ENCODE results near the gene SEMA4A.
A peak's percentile ranks its signal among the peaks of the same experiment; 100 is the strongest.
"Not testable (repeated sequence)": the region's sequence is repeated elsewhere in the genome, so short reads cannot be mapped to it uniquely, and the experiment has no call there.

Gene SEMA4A

DNA sequence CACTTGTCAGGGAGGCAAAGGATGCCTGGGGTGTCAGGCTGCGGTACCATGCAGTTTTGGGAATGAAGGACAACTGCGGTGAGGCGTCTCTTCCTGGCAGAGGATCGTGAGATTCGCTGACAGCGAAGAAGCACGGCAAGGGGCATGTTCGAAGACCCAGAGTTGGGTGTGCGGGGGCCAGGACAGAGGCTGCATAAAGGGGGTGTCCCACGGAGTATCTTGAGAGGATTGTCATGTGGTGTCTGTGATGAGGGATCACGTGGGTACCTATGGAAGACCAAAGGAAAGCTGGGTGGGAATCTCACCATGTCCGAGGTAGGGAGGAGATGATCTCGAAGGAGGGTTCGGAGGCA lies 40.9 kb downstream of the SEMA4A start:
- DNase-seq (ENCODE audit: low read depth): no peak

- DNase-seq (ENCODE audit: low read depth): no peak
These were observed 42.5 kb downstream of the SEMA4A start for GRCh38 chr1:156195853-156196252.

DNA sequence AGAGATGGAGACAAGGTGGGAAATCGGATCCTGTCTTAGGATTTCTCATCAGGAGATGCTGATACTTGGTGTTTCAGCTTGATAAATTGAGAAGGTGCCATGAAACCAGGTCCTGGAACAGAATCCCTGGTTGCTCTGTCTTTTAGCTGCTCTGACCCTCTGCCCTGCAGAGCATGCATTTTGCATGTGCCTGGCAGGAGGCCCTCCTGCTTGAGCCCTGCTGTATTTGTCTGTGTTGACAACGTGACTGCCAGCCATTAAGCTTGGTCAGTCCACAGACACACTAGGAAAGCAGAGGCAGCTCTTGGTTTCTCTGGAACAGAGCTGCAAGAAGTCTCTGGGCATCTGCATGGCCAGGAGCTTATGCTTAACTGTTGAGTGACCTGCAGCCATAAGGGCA lies 43.1 kb downstream of the SEMA4A start:
- DNase-seq (ENCODE audit: low read depth): no peak

DNA sequence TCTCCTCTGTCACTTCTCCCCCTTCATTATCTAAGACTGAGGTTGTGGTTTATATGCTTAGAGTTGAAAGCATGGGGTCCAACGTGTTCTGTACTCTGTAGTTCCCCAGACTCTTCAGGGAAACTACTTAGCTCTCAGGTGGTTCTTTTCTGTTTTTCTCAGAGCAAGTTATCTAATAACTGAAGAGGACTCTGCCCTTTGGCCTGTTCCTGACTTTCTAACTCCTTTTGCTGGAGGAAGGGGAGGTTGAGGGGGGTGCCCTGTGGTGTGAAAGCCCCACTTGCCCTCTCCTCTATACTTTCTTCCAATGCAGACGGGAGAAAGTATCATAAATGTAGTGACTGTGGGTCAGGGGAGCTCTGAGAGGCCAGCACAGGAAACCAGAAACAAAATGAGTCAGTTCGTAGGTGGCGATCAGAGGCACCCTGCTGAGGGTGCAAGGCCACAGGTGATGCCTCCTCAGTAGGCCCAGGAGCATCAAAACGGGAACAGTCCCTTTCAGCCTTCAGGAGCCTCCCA lies 45.5 kb downstream of the SEMA4A start:
- DNase-seq (ENCODE audit: low read depth): no peak

DNA sequence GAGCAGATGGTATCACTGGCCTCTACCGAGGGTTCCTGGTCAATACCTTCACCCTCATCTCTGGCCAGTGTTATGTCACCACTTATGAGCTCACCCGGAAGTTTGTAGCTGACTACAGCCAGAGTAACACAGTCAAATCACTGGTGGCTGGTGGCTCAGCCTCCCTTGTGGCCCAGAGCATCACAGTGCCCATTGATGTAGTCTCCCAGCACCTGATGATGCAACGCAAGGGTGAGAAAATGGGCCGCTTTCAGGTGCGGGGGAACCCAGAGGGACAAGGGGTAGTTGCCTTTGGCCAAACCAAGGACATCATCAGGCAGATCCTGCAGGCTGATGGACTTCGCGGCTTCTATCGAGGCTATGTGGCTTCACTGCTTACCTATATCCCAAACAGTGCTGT lies 46.7 kb downstream of the SEMA4A start:
- DNase-seq (ENCODE audit: low read depth): no peak

GRCh38 chr1:156203331-156203730 lies 49.9 kb downstream of the SEMA4A start:
- no peak for DNase-seq (ENCODE audit: low read depth)

GRCh38 chr1:156204686-156205085 lies 51.3 kb downstream of the SEMA4A start:
- DNase-seq (ENCODE audit: low read depth): no peak

DNA sequence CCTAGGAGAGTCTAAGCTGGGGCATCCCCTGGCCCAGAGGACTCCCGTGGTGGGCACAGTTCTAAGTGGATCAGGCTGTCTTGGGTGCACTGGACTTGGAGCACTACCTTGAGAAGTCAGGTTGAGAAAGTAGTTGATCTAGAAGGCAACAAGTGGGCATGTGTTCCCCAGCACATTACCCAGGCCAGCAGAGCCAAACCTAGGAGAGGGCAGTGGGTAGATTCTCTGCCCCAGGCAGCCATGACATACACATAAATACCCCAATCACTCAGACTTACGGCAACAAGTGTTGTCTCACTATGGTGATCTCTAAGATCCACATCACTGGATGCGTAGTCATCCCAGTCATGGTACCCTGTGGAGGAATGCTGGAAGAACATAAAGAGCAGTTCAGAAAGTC lies 57.9 kb downstream of the SEMA4A start:
- DNase-seq (ENCODE audit: low read depth): no peak

- no peak for DNase-seq (ENCODE audit: low read depth)
These were observed 58.7 kb downstream of the SEMA4A start for GRCh38 chr1:156212130-156212529.

DNA sequence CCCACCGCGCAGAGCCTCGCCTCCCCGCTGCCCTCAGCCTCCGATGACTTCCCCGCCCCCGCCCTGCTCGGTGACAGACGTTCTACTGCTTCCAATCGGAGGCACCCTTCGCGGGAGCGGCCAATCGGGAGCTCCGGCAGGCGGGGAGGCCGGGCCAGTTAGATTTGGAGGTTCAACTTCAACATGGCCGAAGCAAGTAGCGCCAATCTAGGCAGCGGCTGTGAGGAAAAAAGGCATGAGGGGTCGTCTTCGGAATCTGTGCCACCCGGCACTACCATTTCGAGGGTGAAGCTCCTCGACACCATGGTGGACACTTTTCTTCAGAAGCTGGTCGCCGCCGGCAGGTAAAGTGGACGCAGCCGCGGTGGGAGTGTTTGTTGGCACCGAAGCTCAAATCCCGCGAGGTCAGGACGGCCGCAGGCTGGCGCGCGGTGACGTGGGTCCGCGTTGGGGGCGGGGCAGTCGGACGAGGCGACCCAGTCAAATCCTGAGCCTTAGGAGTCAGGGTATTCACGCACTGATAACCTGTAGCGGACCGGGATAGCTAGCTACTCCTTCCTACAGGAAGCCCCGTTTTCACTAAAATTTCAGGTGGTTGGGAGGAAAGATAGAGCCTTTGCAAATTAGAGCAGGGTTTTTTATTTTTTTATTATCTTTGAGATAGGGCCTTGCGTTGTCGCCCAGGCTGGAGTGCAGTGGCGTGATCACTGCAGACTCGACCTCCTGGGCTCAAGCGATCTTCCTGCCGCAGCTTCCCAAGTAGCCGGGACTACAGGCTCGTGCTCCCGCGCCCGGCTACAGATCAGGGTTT lies 59.7 kb downstream of the SEMA4A start, which contains the start of gene PMF1:
TSS of gene PMF1 (plus strand) at position 175 of the 811 bp plus-strand sequence. CDS start at position 184, 9 bp downstream.
- DNase-seq (ENCODE audit: low read depth): peak; percentile 78

DNA sequence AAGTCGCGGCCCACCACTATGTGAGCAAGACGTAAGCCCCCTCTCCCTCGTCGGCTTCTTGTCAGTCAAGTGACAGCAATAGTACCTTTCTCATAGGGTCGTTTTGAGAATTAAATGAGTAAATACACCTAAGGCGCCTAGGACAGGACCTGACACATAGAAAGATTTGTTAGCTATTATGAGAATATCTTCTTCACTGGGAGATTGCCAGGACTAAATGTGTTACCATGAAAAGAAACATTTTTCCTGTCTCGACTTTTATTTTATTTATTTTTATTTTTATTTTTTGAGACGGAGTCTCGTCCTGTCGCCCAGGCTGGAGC lies 60.2 kb downstream of the SEMA4A start:
- DNase-seq (ENCODE audit: low read depth): no peak

- DNase-seq (ENCODE audit: low read depth): no peak
These were observed 60.8 kb downstream of the SEMA4A start for GRCh38 chr1:156214024-156214748.

DNA sequence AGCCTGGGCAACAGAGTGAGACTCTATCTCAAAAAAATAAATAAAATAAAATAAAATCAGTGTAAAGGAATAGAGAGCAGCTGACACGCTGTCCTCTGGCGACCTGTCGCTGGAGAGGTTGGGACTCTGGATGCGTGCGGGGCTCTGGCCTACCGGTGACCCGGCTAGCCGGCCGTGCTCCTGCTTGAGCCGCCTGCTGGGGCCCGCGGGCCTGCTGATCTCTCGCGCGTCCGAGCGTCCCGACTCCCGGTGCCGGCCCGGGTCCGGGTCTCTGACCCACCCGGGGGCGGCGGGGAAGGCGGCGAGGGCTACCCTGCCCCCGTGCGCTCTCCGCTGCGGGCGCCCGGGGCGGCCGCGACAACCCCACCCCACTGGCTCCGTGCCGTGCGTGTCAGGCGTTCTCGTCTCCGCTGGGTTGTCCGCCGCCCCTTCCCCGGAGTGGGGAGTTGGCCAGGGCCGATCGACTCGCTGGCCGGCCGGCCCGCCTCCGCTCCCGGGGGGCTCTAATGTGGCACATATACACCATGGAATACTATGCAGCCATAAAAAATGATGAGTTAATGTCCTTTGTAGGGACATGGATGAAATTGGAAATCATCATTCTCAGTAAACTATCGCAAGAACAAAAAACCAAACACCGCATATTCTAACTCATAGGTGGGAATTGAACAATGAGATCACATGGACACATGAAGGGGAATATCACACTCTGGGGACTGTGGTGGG lies 63.1 kb downstream of the SEMA4A start:
- not testable (repeated sequence) for DNase-seq (ENCODE audit: low read depth)

DNA sequence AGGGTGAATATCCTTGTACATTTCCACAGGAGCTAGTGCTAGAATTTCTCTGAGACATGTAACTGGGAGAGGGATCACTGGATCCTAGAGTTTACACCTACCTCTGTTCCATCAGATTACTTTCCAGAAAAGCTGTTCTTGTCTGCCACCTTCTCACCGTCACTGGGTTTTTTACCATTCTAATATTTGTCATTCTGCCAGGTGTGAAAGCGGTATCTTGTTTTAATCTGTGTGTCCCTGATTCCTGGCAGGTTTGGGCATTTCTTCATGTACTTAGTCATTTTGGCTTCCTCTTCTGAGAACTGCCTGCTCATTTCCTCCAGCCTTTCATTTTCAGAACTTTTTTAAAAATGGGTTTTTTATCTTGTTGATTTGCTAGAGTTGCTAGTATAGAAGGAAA lies 64.5 kb downstream of the SEMA4A start:
- DNase-seq (ENCODE audit: low read depth): no peak

- no peak for DNase-seq (ENCODE audit: low read depth)
These were observed 66.8 kb downstream of the SEMA4A start for GRCh38 chr1:156220226-156220625.

DNA sequence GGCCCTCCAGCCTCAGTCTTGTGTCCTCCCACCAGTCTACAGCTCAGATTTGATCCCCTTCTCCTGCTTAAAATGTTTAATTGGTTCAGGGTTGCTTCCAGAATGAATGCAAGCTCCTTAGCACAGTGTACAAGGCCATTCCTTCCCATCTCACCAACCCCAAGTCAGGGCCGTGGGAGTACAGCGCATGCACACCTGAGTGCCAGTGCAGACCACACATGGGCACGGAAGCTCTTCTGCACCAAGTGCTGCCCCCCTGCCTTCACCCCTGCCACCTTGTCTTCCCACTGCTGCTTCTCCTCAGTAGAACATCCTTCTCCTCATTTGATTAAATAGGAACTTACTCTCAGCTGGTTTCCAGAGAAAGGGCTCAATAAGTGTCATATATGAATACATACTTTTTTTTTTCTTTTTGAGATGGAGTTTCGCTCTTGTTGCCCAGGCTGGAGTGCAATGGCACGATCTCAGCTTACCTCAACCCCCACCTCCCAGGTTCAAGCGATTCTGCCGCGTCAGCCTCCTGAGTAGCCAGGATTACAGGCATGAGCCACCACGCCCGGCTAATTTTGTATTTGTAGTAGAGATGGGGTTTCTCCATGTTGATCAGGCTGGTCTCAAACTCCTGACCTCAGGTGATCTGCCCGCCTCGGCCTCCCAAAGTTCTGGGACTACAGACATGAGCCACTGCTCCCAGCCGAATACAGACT lies 68.8 kb downstream of the SEMA4A start:
- DNase-seq (ENCODE audit: low read depth): no peak

DNA sequence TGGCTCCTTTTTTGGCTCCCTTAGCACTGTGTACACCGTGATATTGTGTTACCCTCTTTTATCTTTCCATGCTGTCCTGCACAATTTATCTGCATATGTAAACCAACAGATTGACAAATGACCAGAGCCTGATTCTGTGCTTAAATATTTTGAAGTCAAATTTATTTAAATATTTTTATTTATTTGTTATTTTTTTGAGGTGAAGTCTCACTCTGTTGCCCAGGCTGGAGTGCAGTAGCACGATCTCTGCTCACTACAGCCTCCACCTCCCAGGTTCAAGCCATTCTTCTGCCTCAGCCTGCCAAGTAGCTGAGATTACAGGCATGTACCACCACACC lies 72.3 kb downstream of the SEMA4A start:
- no peak for DNase-seq (ENCODE audit: low read depth)

DNA sequence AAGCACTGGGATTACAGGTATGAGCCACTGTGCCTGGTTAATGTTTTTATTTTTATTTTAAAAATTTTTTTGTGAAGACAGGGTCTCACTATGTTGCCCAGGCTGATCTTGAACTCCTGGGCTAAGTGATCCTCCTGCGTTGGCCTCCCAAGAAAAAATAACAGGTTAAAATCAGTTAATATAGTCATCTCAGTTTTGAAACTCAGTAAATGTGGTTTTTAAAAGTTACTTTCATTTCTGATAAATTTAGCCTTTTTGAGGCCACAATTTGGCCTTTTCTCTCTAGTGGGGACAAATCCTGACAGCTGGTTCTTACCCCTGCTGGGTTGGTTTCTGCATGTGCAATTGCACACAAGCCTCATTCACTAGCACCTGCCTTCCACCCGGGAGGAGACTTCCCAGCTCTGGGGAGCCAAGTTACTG lies 72.7 kb downstream of the SEMA4A start:
- no peak for DNase-seq (ENCODE audit: low read depth)

DNA sequence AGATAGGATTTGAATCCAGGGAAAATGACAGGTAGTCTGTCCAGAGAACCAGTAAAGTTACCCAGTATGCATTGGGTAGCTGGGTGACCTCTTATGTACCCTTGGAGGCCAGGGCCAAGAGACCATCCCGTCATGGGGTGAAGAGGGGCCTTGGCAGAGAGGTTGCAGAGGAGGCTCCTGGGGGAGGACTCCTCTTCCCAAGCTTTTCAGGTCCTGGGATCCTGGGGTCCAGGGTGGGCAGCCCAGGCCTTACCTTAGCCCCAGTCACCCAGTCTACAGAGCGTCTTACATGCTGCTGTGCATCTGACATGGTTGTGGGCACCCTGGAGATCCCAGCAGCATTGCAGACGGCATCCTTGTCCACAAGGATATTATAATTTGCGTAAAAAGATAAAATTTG lies 73.4 kb downstream of the SEMA4A start:
- DNase-seq (ENCODE audit: low read depth): no peak
